HG03457 (cell line): ENCODE results near the gene ZNF683.
"Not testable (repeated sequence)": the region's sequence is repeated elsewhere in the genome, so short reads cannot be mapped to it uniquely, and the experiment has no call there.

Experiments
- ATAC-seq: cut with Tn5 transposase; IDR thresholded peaks from one replicate; pipeline ENCODE4 v1.9.1; 2021; ENCODE audit warnings: moderate number of reproducible peaks; ENCODE audit not compliant: unreplicated experiment

The ZNF683 gene

GRCh38 chr1:26372611-26373010 is at the start of gene ZNF683:
Gene ZNF683 (minus strand): TSS chr1:26372750. CDS start chr1:26368571, 4,179 bp downstream.
- ATAC-seq = not testable (repeated sequence)

- ATAC-seq = no peak
These were observed 46.9 kb upstream of the ZNF683 start for GRCh38 chr1:26419494-26419893.

GRCh38 chr1:26418865-26419349 is 46.4 kb upstream of the ZNF683 start:
- no peak for ATAC-seq

- no peak for ATAC-seq
These were observed 44.7 kb upstream of the ZNF683 start for GRCh38 chr1:26417111-26417759.

- ATAC-seq = no peak
These were observed 40.5 kb upstream of the ZNF683 start for GRCh38 chr1:26413031-26413430.

GRCh38 chr1:26412180-26412840 is 39.8 kb upstream of the ZNF683 start:
- no peak for ATAC-seq

- no peak for ATAC-seq
These were observed 39.1 kb upstream of the ZNF683 start for GRCh38 chr1:26411624-26412074.

- ATAC-seq = no peak
These were observed 38.4 kb upstream of the ZNF683 start, which contains the start of gene LIN28A for GRCh38 chr1:26410706-26411623. Gene LIN28A (plus strand): TSS chr1:26410817. CDS start chr1:26410892, 75 bp downstream.

GRCh38 chr1:26409191-26409807 is 36.7 kb upstream of the ZNF683 start:
- ATAC-seq = no peak

GRCh38 chr1:26408604-26409003 is 36.1 kb upstream of the ZNF683 start:
- ATAC-seq = no peak

GRCh38 chr1:26405281-26405915 is 32.8 kb upstream of the ZNF683 start:
- no peak for ATAC-seq

GRCh38 chr1:26404641-26405040 is 32.1 kb upstream of the ZNF683 start:
- no peak for ATAC-seq

GRCh38 chr1:26403656-26404055 is 31.1 kb upstream of the ZNF683 start:
- ATAC-seq = no peak

GRCh38 chr1:26401891-26402290 is 29.3 kb upstream of the ZNF683 start:
- no peak for ATAC-seq

GRCh38 chr1:26399034-26399433 is 26.5 kb upstream of the ZNF683 start:
- ATAC-seq = no peak

- no peak for ATAC-seq
These were observed 23.2 kb upstream of the ZNF683 start for GRCh38 chr1:26395754-26396153.

GRCh38 chr1:26391450-26391849 is 18.9 kb upstream of the ZNF683 start:
- ATAC-seq = no peak

- ATAC-seq = no peak
These were observed 17.2 kb upstream of the ZNF683 start for GRCh38 chr1:26389604-26390247.

- ATAC-seq = no peak
These were observed 16.4 kb upstream of the ZNF683 start for GRCh38 chr1:26388791-26389445.
